Measurements from ENCODE around the gene CEP290.
"Not testable (repeated sequence)": the region's sequence is repeated elsewhere in the genome, so short reads cannot be mapped to it uniquely, and the experiment has no call there.

Gene CEP290

GRCh38 chr12:88144037-88144436, 2.1 kb upstream of the CEP290 start:
- H3K4me1 ChIP-seq (ENCODE audit: control insufficient read depth, insufficient read depth, low read length), result no peaks in the 10 kb centered on the region; the same call in 1 of the 2 replicates
- no peak overlapping the region for H3K4me3 ChIP-seq (ENCODE audit: low read length)
- no CpG with 5 or more reads among the region's 5 CpGs for whole genome bisulfite sequencing (ENCODE audit: insufficient coverage, insufficient read length)
- DNase-seq (ENCODE audit: low read depth, low spot score), result no peak
- H3K27me3 ChIP-seq (ENCODE audit: control insufficient read depth, insufficient read depth, low read length), result no peaks in the 10 kb centered on the region
- H3K36me3 ChIP-seq (ENCODE audit: control insufficient read depth, insufficient read depth, low read length), result no peaks in the 10 kb centered on the region
- H3K9me3 ChIP-seq (ENCODE audit: control insufficient read depth, insufficient read depth, low read length), result no peaks in the 10 kb centered on the region
- H3K27ac ChIP-seq (ENCODE audit: low read length), result no peak overlapping the region

- H3K27ac ChIP-seq (ENCODE audit: low read length), result no peak overlapping the region
- no peaks in the 10 kb centered on the region for H3K27me3 ChIP-seq (ENCODE audit: control insufficient read depth, insufficient read depth, low read length)
- DNase-seq (ENCODE audit: low read depth, low spot score), result no peak
- no peaks in the 10 kb centered on the region for H3K9me3 ChIP-seq (ENCODE audit: control insufficient read depth, insufficient read depth, low read length)
- WGBS (ENCODE audit: insufficient coverage, insufficient read length), result no CpG with 5 or more reads among the region's 18 CpGs
- H3K4me3 ChIP-seq (ENCODE audit: low read length), result peak overlapping the region; percentile 74
- no peaks in the 10 kb centered on the region; the same call in 1 of the 2 replicates for H3K4me1 ChIP-seq (ENCODE audit: control insufficient read depth, insufficient read depth, low read length)
- H3K36me3 ChIP-seq (ENCODE audit: control insufficient read depth, insufficient read depth, low read length), result no peaks in the 10 kb centered on the region
These were observed 713 bp upstream of the CEP290 start for GRCh38 chr12:88142610-88142991.

GRCh38 chr12:88141425-88141773, 489 bp downstream of the CEP290 start:
- Histone ChIP-seq H3K27ac (ENCODE audit: low read length) (no peak overlapping the region), H3K4me3 (ENCODE audit: low read length) (peak overlapping the region; percentile 56; the same call in 1 of the 2 replicates), H3K4me1 (ENCODE audit: control insufficient read depth, insufficient read depth, low read length) (no peaks in the 10 kb centered on the region; the same call in 1 of the 2 replicates), H3K27me3 (ENCODE audit: control insufficient read depth, insufficient read depth, low read length) (no peaks in the 10 kb centered on the region), H3K9me3 (ENCODE audit: control insufficient read depth, insufficient read depth, low read length) (no peaks in the 10 kb centered on the region), H3K36me3 (ENCODE audit: control insufficient read depth, insufficient read depth, low read length) (no peaks in the 10 kb centered on the region)
- WGBS (ENCODE audit: insufficient coverage, insufficient read length), result no CpG with 5 or more reads among the region's 13 CpGs
- no peak for DNase-seq (ENCODE audit: low read depth, low spot score)

GRCh38 chr12:88139711-88140110, 2.2 kb downstream of the CEP290 start:
- not testable (repeated sequence) for H3K36me3 ChIP-seq (ENCODE audit: control insufficient read depth, insufficient read depth, low read length); H3K27ac ChIP-seq (ENCODE audit: low read length); DNase-seq (ENCODE audit: low read depth, low spot score); H3K4me1 ChIP-seq (ENCODE audit: control insufficient read depth, insufficient read depth, low read length); H3K27me3 ChIP-seq (ENCODE audit: control insufficient read depth, insufficient read depth, low read length); H3K9me3 ChIP-seq (ENCODE audit: control insufficient read depth, insufficient read depth, low read length); H3K4me3 ChIP-seq (ENCODE audit: low read length)
- no CpG with 5 or more reads among the region's 4 CpGs for WGBS (ENCODE audit: insufficient coverage, insufficient read length)

GRCh38 chr12:88133181-88133580, 8.7 kb downstream of the CEP290 start:
- H3K36me3 ChIP-seq (ENCODE audit: control insufficient read depth, insufficient read depth, low read length); H3K9me3 ChIP-seq (ENCODE audit: control insufficient read depth, insufficient read depth, low read length); H3K27ac ChIP-seq (ENCODE audit: low read length); DNase-seq (ENCODE audit: low read depth, low spot score); H3K4me3 ChIP-seq (ENCODE audit: low read length); H3K27me3 ChIP-seq (ENCODE audit: control insufficient read depth, insufficient read depth, low read length); H3K4me1 ChIP-seq (ENCODE audit: control insufficient read depth, insufficient read depth, low read length): not testable (repeated sequence)
- WGBS (ENCODE audit: insufficient coverage, insufficient read length), result no CpG with 5 or more reads among the region's 2 CpGs

- H3K4me1 ChIP-seq (ENCODE audit: control insufficient read depth, insufficient read depth, low read length), result no peaks in the 10 kb centered on the region
- no peaks in the 10 kb centered on the region for H3K36me3 ChIP-seq (ENCODE audit: control insufficient read depth, insufficient read depth, low read length)
- no peaks in the 10 kb centered on the region for H3K9me3 ChIP-seq (ENCODE audit: control insufficient read depth, insufficient read depth, low read length)
- no peak for DNase-seq (ENCODE audit: low read depth, low spot score)
- H3K27ac ChIP-seq (ENCODE audit: low read length), result no peak overlapping the region
- no peak overlapping the region for H3K4me3 ChIP-seq (ENCODE audit: low read length)
- no peaks in the 10 kb centered on the region for H3K27me3 ChIP-seq (ENCODE audit: control insufficient read depth, insufficient read depth, low read length)
These were observed 9.5 kb downstream of the CEP290 start for GRCh38 chr12:88132392-88132791.

- Histone ChIP-seq H3K4me3 (ENCODE audit: low read length) (no peak overlapping the region), H3K27me3 (ENCODE audit: control insufficient read depth, insufficient read depth, low read length) (no peaks in the 10 kb centered on the region), H3K4me1 (ENCODE audit: control insufficient read depth, insufficient read depth, low read length) (no peaks in the 10 kb centered on the region), H3K36me3 (ENCODE audit: control insufficient read depth, insufficient read depth, low read length) (no peaks in the 10 kb centered on the region), H3K9me3 (ENCODE audit: control insufficient read depth, insufficient read depth, low read length) (no peaks in the 10 kb centered on the region), H3K27ac (ENCODE audit: low read length) (no peak overlapping the region)
- no peak for DNase-seq (ENCODE audit: low read depth, low spot score)
- WGBS (ENCODE audit: insufficient coverage, insufficient read length), result 100% methylated on average over 1 of the region's 3 CpGs
These were observed 14.0 kb downstream of the CEP290 start for GRCh38 chr12:88127855-88128254.

GRCh38 chr12:88127099-88127498, 14.8 kb downstream of the CEP290 start:
- Histone ChIP-seq H3K4me1 (ENCODE audit: control insufficient read depth, insufficient read depth, low read length) (no peaks in the 10 kb centered on the region), H3K27ac (ENCODE audit: low read length) (no peak overlapping the region), H3K4me3 (ENCODE audit: low read length) (no peak overlapping the region), H3K9me3 (ENCODE audit: control insufficient read depth, insufficient read depth, low read length) (no peaks in the 10 kb centered on the region), H3K27me3 (ENCODE audit: control insufficient read depth, insufficient read depth, low read length) (no peaks in the 10 kb centered on the region), H3K36me3 (ENCODE audit: control insufficient read depth, insufficient read depth, low read length) (no peaks in the 10 kb centered on the region; the same call in 1 of the 2 replicates)
- no CpG with 5 or more reads among the region's 3 CpGs for WGBS (ENCODE audit: insufficient coverage, insufficient read length)
- no peak for DNase-seq (ENCODE audit: low read depth, low spot score)

GRCh38 chr12:88122666-88123065, 19.2 kb downstream of the CEP290 start:
- Histone ChIP-seq H3K4me1 (ENCODE audit: control insufficient read depth, insufficient read depth, low read length) (no peaks in the 10 kb centered on the region), H3K36me3 (ENCODE audit: control insufficient read depth, insufficient read depth, low read length) (no peaks in the 10 kb centered on the region; the same call in 1 of the 2 replicates), H3K9me3 (ENCODE audit: control insufficient read depth, insufficient read depth, low read length) (no peaks in the 10 kb centered on the region), H3K27ac (ENCODE audit: low read length) (no peak overlapping the region), H3K27me3 (ENCODE audit: control insufficient read depth, insufficient read depth, low read length) (no peaks in the 10 kb centered on the region), H3K4me3 (ENCODE audit: low read length) (no peak overlapping the region)
- WGBS (ENCODE audit: insufficient coverage, insufficient read length), result 100% methylated on average over 1 of the region's 4 CpGs
- no peak for DNase-seq (ENCODE audit: low read depth, low spot score)

GRCh38 chr12:88113871-88114270, 28.0 kb downstream of the CEP290 start:
- Histone ChIP-seq H3K27ac (ENCODE audit: low read length) (no peak overlapping the region), H3K36me3 (ENCODE audit: control insufficient read depth, insufficient read depth, low read length) (no peaks in the 10 kb centered on the region), H3K4me3 (ENCODE audit: low read length) (no peak overlapping the region), H3K9me3 (ENCODE audit: control insufficient read depth, insufficient read depth, low read length) (no peaks in the 10 kb centered on the region), H3K27me3 (ENCODE audit: control insufficient read depth, insufficient read depth, low read length) (no peaks in the 10 kb centered on the region), H3K4me1 (ENCODE audit: control insufficient read depth, insufficient read depth, low read length) (no peaks in the 10 kb centered on the region)
- WGBS (ENCODE audit: insufficient coverage, insufficient read length), result no CpG with 5 or more reads among the region's 3 CpGs
- no peak for DNase-seq (ENCODE audit: low read depth, low spot score)

- no peaks in the 10 kb centered on the region for H3K9me3 ChIP-seq (ENCODE audit: control insufficient read depth, insufficient read depth, low read length)
- no peaks in the 10 kb centered on the region for H3K36me3 ChIP-seq (ENCODE audit: control insufficient read depth, insufficient read depth, low read length)
- H3K4me3 ChIP-seq (ENCODE audit: low read length), result no peak overlapping the region
- DNase-seq (ENCODE audit: low read depth, low spot score), result peak; percentile 7
- no peaks in the 10 kb centered on the region for H3K4me1 ChIP-seq (ENCODE audit: control insufficient read depth, insufficient read depth, low read length)
- no CpG with 5 or more reads among the region's 1 CpG for WGBS (ENCODE audit: insufficient coverage, insufficient read length)
- no peak overlapping the region for H3K27ac ChIP-seq (ENCODE audit: low read length)
- H3K27me3 ChIP-seq (ENCODE audit: control insufficient read depth, insufficient read depth, low read length), result no peaks in the 10 kb centered on the region
These were observed 30.7 kb downstream of the CEP290 start for GRCh38 chr12:88111074-88111652.
